ENCODE measurements around the gene IPO11.

The IPO11 gene

DNA sequence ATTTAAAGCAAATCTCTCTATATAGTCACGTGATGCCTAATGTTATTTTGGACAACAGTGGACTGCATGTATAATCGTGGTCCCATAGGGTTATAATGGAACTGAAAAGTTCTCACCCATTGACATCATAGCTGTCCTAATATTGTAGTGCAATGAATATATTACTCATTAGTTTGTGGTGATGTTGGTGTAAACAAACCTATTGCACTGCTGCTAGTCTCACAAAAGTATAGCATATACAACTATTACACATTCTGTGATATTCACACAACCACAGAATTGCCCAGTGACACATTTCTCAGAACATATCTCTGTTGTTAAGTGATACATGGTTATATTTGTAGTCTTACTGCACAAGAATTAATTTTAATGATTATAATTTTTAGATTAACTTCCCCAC is 37.7 kb downstream of the IPO11 start:
- no peak overlapping the region for H3K27ac ChIP-seq (ENCODE audit: low read depth, low read length)
- no peak overlapping the region for H3K4me3 ChIP-seq (ENCODE audit: low read depth, low read length)
- H3K36me3 ChIP-seq (ENCODE audit: control insufficient read depth, insufficient read depth, low read length): peaks cover 37% of the 10 kb centered on the region
- no peak overlapping the region for H3K9ac ChIP-seq (ENCODE audit: low read length)
- no peaks in the 10 kb centered on the region for H3K9me3 ChIP-seq (ENCODE audit: control insufficient read depth, insufficient read depth, low read depth, low read length)
- no peaks in the 10 kb centered on the region for H3K27me3 ChIP-seq (ENCODE audit: control insufficient read depth, insufficient read depth, low read length)
- H3K4me1 ChIP-seq (ENCODE audit: control insufficient read depth, insufficient read depth, low read length): no peaks in the 10 kb centered on the region

DNA sequence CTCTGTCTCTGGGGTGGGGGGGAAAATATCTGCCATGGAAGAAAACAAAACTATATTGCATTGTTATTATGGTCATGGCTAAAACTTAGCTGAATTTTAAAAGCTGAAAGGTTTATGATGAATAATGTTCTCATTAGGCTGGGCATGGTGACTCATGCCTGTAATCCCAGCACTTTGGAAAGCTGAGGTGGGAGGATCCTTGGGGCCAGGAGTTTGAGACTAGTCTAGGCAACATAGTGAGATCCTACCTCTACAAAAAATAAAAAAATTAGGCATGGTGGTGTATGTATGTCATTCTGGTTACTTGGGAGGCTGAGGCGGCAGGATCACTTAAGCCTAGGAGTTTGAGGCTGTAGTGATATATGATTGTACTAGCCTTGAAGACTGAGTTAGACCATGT is 44.5 kb downstream of the IPO11 start:
- Histone ChIP-seq H3K9ac (ENCODE audit: low read length) (no peak overlapping the region), H3K27me3 (ENCODE audit: control insufficient read depth, insufficient read depth, low read length) (no peaks in the 10 kb centered on the region), H3K36me3 (ENCODE audit: control insufficient read depth, insufficient read depth, low read length) (peaks cover 19% of the 10 kb centered on the region), H3K4me3 (ENCODE audit: low read depth, low read length) (no peak overlapping the region), H3K9me3 (ENCODE audit: control insufficient read depth, insufficient read depth, low read depth, low read length) (no peaks in the 10 kb centered on the region), H3K27ac (ENCODE audit: low read depth, low read length) (no peak overlapping the region), H3K4me1 (ENCODE audit: control insufficient read depth, insufficient read depth, low read length) (peaks cover 10% of the 10 kb centered on the region; the same call in 1 of the 2 replicates)

- peaks cover 3% of the 10 kb centered on the region; the same call in 1 of the 2 replicates for H3K36me3 ChIP-seq (ENCODE audit: control insufficient read depth, insufficient read depth, low read length)
- H3K4me1 ChIP-seq (ENCODE audit: control insufficient read depth, insufficient read depth, low read length): peaks cover 10% of the 10 kb centered on the region; the same call in 1 of the 2 replicates
- no peak overlapping the region for H3K9ac ChIP-seq (ENCODE audit: low read length)
- H3K27ac ChIP-seq (ENCODE audit: low read depth, low read length): 0 out of 2 replicates have a peak overlapping the region, but pooled peaks have one; percentile 15
- H3K4me3 ChIP-seq (ENCODE audit: low read depth, low read length): no peak overlapping the region
- H3K9me3 ChIP-seq (ENCODE audit: control insufficient read depth, insufficient read depth, low read depth, low read length): no peaks in the 10 kb centered on the region
- H3K27me3 ChIP-seq (ENCODE audit: control insufficient read depth, insufficient read depth, low read length): no peaks in the 10 kb centered on the region
Measured at GRCh38 chr5:62460578-62460983, 48.0 kb downstream of the IPO11 start.

GRCh38 chr5:62461561-62461960 is 49.0 kb downstream of the IPO11 start:
- no peaks in the 10 kb centered on the region for H3K27me3 ChIP-seq (ENCODE audit: control insufficient read depth, insufficient read depth, low read length)
- H3K36me3 ChIP-seq (ENCODE audit: control insufficient read depth, insufficient read depth, low read length): no peaks in the 10 kb centered on the region
- H3K27ac ChIP-seq (ENCODE audit: low read depth, low read length): no peak overlapping the region
- no peak overlapping the region for H3K4me3 ChIP-seq (ENCODE audit: low read depth, low read length)
- H3K9me3 ChIP-seq (ENCODE audit: control insufficient read depth, insufficient read depth, low read depth, low read length): no peaks in the 10 kb centered on the region
- no peak overlapping the region for H3K9ac ChIP-seq (ENCODE audit: low read length)
- peaks cover 10% of the 10 kb centered on the region; the same call in 1 of the 2 replicates for H3K4me1 ChIP-seq (ENCODE audit: control insufficient read depth, insufficient read depth, low read length)

- Histone ChIP-seq H3K9me3 (ENCODE audit: control insufficient read depth, insufficient read depth, low read depth, low read length) (no peaks in the 10 kb centered on the region), H3K27ac (ENCODE audit: low read depth, low read length) (no peak overlapping the region), H3K27me3 (ENCODE audit: control insufficient read depth, insufficient read depth, low read length) (no peaks in the 10 kb centered on the region), H3K4me1 (ENCODE audit: control insufficient read depth, insufficient read depth, low read length) (peaks cover 2% of the 10 kb centered on the region; the same call in 1 of the 2 replicates), H3K4me3 (ENCODE audit: low read depth, low read length) (no peak overlapping the region), H3K9ac (ENCODE audit: low read length) (no peak overlapping the region), H3K36me3 (ENCODE audit: control insufficient read depth, insufficient read depth, low read length) (peaks cover 35% of the 10 kb centered on the region)
Measured at GRCh38 chr5:62465985-62466925, 53.7 kb downstream of the IPO11 start.

DNA sequence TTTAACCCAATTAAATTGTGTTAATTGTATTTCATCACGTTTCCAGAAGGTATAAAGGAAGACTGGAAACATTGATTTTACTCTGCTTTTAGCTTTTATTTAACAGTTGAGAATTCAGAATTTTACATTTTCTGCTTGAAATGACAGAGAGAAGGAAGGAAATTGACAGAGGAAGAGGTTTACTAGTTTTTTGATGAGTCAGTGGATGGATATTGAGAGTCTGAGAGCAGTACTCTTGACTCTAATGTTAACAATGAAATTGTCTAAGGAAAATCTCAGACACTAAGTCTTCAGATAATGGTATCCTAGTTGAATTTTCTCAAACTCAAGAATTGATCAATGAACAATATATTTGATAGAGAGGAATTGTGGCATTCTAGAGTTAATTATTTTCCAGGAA is 60.6 kb downstream of the IPO11 start:
- no peaks in the 10 kb centered on the region for H3K4me1 ChIP-seq (ENCODE audit: control insufficient read depth, insufficient read depth, low read length)
- H3K9me3 ChIP-seq (ENCODE audit: control insufficient read depth, insufficient read depth, low read depth, low read length): no peaks in the 10 kb centered on the region
- H3K27ac ChIP-seq (ENCODE audit: low read depth, low read length): no peak overlapping the region
- H3K27me3 ChIP-seq (ENCODE audit: control insufficient read depth, insufficient read depth, low read length): no peaks in the 10 kb centered on the region
- H3K4me3 ChIP-seq (ENCODE audit: low read depth, low read length): no peak overlapping the region
- H3K9ac ChIP-seq (ENCODE audit: low read length): no peak overlapping the region
- peaks cover 36% of the 10 kb centered on the region for H3K36me3 ChIP-seq (ENCODE audit: control insufficient read depth, insufficient read depth, low read length)

DNA sequence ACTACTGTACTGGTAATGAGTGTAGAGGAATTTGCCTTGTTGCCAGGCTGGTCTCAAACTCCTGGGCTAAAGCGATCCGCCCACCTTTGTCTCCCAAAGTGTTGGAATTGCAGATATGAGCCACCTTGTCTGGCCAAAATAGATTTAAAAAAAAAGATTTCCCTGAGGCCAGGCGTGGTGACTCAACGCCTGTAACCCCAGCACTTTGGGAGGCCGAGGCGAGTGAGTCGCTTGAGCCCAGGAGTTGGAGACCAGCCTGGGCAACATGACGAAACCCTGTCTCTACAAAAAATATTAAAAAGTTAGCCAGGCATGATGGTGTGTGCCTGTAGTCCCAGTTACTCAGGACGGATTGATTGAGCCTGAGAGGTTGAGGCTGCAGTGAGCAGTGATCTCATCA is 62.5 kb downstream of the IPO11 start:
- Histone ChIP-seq H3K27me3 (ENCODE audit: control insufficient read depth, insufficient read depth, low read length) (no peaks in the 10 kb centered on the region), H3K4me1 (ENCODE audit: control insufficient read depth, insufficient read depth, low read length) (no peaks in the 10 kb centered on the region), H3K9me3 (ENCODE audit: control insufficient read depth, insufficient read depth, low read depth, low read length) (no peaks in the 10 kb centered on the region), H3K36me3 (ENCODE audit: control insufficient read depth, insufficient read depth, low read length) (peaks cover 18% of the 10 kb centered on the region), H3K4me3 (ENCODE audit: low read depth, low read length) (no peak overlapping the region), H3K27ac (ENCODE audit: low read depth, low read length) (no peak overlapping the region), H3K9ac (ENCODE audit: low read length) (no peak overlapping the region)

DNA sequence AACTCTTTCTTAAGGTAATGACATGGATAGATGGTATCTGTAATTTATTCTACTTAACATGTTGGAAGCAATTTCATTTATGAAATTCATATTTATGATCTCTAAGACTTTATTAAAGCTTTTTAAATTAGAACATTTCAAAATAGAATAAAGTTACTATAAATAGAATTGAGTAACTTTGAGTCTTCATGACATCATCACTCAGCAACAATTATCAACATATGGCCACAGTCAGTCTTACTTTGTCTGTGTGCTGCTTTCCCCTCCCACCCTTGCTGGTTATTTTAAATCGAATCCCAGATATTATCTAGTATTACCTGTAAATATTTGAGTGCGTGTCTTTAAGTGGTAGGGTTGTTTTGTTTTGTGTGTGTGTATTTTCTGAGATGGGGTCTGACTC is 65.2 kb downstream of the IPO11 start:
- Histone ChIP-seq H3K36me3 (ENCODE audit: control insufficient read depth, insufficient read depth, low read length) (peaks cover 13% of the 10 kb centered on the region), H3K9me3 (ENCODE audit: control insufficient read depth, insufficient read depth, low read depth, low read length) (no peaks in the 10 kb centered on the region), H3K27ac (ENCODE audit: low read depth, low read length) (no peak overlapping the region)

DNA sequence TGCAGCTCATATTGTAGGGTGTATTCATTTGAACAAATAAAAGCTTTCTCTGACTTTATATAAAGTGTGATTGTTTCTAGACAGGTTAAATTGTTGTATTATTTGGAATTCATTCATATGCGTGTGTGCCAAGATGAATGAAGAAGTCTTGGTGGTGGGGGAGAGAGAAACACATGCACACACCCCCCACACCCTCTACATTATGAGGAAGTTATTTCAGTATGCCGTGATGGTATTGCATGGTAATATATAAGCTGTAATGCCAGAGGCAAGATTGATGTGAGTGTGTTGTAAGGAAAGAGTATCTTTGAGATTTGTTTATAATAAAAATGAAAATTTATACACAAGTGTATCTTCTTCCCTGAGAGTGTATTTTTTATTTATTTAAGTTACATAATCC is 71.0 kb downstream of the IPO11 start:
- Histone ChIP-seq H3K36me3 (ENCODE audit: control insufficient read depth, insufficient read depth, low read length) (peaks cover 20% of the 10 kb centered on the region), H3K4me1 (ENCODE audit: control insufficient read depth, insufficient read depth, low read length) (no peaks in the 10 kb centered on the region), H3K9me3 (ENCODE audit: control insufficient read depth, insufficient read depth, low read depth, low read length) (no peaks in the 10 kb centered on the region), H3K27me3 (ENCODE audit: control insufficient read depth, insufficient read depth, low read length) (no peaks in the 10 kb centered on the region), H3K4me3 (ENCODE audit: low read depth, low read length) (no peak overlapping the region), H3K27ac (ENCODE audit: low read depth, low read length) (no peak overlapping the region), H3K9ac (ENCODE audit: low read length) (no peak overlapping the region)

More for the DNA sequence above, 65.2 kb downstream of the IPO11 start:
- H3K4me3 ChIP-seq (ENCODE audit: low read depth, low read length): no peak overlapping the region
- no peak overlapping the region for H3K9ac ChIP-seq (ENCODE audit: low read length)
- H3K4me1 ChIP-seq (ENCODE audit: control insufficient read depth, insufficient read depth, low read length): no peaks in the 10 kb centered on the region
- no peaks in the 10 kb centered on the region for H3K27me3 ChIP-seq (ENCODE audit: control insufficient read depth, insufficient read depth, low read length)

GRCh38 chr5:62486672-62487071 is 74.1 kb downstream of the IPO11 start:
- Histone ChIP-seq H3K27me3 (ENCODE audit: control insufficient read depth, insufficient read depth, low read length) (no peaks in the 10 kb centered on the region), H3K4me1 (ENCODE audit: control insufficient read depth, insufficient read depth, low read length) (no peaks in the 10 kb centered on the region), H3K4me3 (ENCODE audit: low read depth, low read length) (no peak overlapping the region), H3K9me3 (ENCODE audit: control insufficient read depth, insufficient read depth, low read depth, low read length) (no peaks in the 10 kb centered on the region), H3K27ac (ENCODE audit: low read depth, low read length) (no peak overlapping the region), H3K36me3 (ENCODE audit: control insufficient read depth, insufficient read depth, low read length) (peaks cover 34% of the 10 kb centered on the region), H3K9ac (ENCODE audit: low read length) (no peak overlapping the region)

DNA sequence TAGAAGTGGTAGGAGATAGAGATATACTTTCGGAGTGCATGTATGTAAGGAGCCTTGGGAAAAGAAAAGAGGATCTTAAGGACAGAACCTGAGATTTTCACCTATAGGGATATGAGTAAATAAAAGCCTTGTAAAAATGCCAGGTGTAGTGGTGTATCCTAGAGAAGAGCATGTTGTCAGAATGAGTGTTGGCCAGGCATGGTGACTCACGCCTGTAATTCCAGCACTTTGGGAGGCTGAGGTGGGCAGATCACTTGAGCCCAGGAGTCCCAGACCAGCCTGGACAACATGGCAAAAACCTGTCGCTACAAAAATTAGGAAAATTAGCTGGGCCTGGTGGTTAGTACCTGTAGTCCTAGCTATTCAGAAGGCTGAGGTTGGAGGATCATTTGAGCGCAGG is 76.0 kb downstream of the IPO11 start:
- H3K9ac ChIP-seq (ENCODE audit: low read length): no peak overlapping the region
- H3K4me1 ChIP-seq (ENCODE audit: control insufficient read depth, insufficient read depth, low read length): no peaks in the 10 kb centered on the region
- no peak overlapping the region for H3K27ac ChIP-seq (ENCODE audit: low read depth, low read length)
- no peak overlapping the region for H3K4me3 ChIP-seq (ENCODE audit: low read depth, low read length)
- peaks cover 39% of the 10 kb centered on the region for H3K36me3 ChIP-seq (ENCODE audit: control insufficient read depth, insufficient read depth, low read length)
- no peaks in the 10 kb centered on the region for H3K27me3 ChIP-seq (ENCODE audit: control insufficient read depth, insufficient read depth, low read length)
- H3K9me3 ChIP-seq (ENCODE audit: control insufficient read depth, insufficient read depth, low read depth, low read length): no peaks in the 10 kb centered on the region
